ENCODE results near the gene ANKRD9. TPM values are rescaled to one million over a fixed set of nuclear protein-coding genes. Genes with fewer than 3 reads are reported as not detected.

ANKRD9 gene
- total RNA-seq, 1 experiment from 2014 or later: 23.6 TPM

GRCh38 chr14:102479107-102479506 lies 30.5 kb downstream of the ANKRD9 start:
- no peak for DNase-seq (ENCODE audit: low spot score)

- no peak for DNase-seq (ENCODE audit: low spot score)
These were observed 34.6 kb downstream of the ANKRD9 start for GRCh38 chr14:102474934-102475333.

DNA sequence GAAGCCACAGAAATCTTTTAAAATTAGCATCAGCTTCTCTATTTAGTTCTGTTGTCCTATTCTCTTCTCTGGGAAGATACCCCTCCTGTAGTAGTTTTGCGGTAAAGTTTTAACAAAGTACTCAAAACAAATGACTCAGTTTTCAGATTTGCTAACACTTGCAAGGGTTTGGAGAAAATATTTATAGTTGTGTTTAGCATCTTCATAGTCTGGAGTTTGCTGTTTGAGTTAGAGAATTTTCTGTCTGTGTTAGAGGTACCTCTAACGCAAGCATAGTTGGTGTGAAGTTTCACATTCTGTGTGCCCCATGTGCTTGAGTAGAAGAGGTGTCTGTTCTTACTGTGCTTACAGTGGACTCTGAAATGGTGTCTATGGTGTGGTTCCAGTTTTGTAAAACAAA lies 36.0 kb downstream of the ANKRD9 start:
- DNase-seq (ENCODE audit: low spot score): no peak

- no peak for DNase-seq (ENCODE audit: low spot score)
These were observed 36.8 kb downstream of the ANKRD9 start for GRCh38 chr14:102472791-102473150.

DNA sequence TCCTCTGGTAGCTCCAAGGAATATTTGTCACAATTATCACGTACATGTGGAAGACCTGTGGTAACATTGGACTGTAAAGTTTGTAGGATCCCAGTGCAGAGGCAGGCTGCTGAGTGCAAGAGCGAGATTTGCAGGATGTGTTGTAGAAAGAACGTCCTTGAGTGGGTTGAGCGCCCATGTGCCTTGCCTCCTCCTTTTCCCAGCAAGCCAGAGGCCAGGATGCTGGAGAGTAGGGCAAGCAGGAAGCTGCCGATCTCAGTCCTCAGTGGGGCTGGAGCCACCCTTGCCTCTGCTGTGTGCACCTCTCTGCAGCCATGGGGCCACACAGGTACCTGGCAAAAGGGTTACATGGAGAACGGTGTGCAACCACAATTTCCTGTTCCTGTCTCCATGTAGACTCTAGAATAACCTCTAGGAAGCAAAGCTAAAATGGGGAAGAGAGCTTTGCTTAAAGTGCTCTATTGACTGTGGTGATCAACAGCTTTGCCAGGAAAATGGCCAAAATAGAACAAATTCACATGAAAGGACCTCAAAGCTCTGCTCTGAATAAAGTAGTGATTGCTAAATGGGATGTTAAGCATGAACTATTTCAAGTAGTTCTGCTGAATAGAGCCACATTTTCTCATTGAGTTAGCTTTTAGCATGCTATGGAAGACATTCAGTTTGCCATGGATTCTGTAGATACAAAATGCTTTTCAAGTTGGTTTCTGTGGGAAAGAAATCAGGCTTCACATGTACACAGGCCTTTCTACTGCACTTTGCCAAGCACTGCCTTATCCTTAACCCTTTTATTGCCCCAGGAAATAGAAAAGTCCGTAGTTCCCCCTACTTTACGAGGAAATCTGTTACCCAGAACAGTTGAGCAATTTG lies 37.4 kb downstream of the ANKRD9 start:
- no peak for DNase-seq (ENCODE audit: low spot score)

- DNase-seq (ENCODE audit: low spot score): no peak
These were observed 40.3 kb downstream of the ANKRD9 start for GRCh38 chr14:102469261-102469660.

- DNase-seq (ENCODE audit: low spot score): no peak
These were observed 44.7 kb downstream of the ANKRD9 start for GRCh38 chr14:102464846-102465341.

DNA sequence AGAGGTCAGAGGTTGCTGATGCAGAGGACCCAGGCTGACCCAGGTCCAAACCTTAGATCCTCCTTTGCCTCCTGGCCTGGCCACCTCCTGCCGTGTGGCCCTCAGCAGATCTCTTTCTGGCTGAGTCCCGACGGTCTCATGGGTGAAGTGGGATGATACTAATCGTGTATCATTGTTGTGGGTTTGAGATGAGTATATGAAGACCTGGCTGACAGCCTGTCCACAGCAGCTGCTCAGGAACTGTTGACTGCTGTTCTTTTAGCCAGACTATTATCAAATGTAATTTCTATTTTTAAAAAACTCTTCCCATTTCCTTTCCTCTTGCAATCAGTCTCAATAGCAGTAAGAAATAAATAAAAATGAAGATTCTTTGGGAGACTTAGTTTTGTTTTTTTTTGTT lies 45.6 kb downstream of the ANKRD9 start:
- no peak for DNase-seq (ENCODE audit: low spot score)

DNA sequence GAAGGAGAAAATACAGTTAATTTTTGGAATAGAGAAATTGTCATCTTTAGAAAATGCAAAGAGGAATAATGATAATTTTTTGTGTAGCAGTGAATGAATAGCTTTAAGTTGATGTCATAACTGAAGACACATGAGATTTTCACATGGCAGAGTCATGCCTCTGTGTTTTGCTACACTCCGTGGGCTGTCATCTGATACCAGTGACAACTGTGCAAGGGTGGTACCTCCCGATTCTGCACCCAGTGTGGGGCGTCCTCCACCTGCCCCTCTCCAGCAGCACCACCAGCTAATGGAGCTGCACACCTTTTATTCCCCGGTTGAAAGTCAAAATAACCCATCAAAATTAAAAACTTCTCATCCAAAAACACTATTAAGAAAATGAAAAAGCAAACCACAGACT lies 47.2 kb downstream of the ANKRD9 start:
- DNase-seq (ENCODE audit: low spot score): no peak

DNA sequence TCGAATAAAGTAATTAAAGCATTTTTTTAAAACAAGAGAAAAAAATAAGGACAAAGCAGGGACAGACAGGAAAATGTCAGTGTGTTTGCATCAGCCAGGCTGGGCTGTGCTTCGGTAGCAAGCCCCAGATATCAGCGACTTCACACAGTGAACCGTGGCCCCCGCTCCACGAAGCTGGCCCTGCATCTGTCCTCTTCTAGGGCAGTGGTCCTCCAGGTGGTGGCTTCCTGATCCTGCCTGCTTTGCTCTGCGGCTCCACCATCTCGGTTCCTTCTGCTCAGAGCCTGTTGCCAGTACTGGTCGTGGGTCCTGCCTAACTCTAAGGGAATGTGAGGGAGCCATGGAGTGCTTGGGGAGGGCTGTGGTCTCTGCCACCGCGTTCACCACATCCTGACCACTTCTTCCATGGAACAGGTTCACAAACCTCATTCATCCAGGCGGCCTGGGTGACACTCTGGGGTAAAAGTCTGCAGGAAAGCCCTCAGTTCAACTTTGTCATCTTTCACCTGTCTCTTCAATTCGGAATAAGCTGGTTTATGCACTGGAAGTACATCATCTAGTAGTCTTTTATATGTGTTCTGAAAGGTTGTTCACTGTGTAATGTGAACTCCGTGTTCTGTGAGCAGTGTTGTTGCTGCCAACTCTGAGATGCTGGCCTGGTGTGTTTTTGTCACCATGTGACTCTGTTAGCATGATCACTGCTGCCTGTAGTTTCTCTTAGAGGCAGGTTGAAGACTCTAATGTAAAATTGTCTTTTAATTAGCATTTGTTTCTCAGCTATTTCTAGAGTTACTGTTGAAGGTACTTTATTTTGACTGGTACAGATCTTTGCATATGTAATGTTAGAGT lies 47.9 kb downstream of the ANKRD9 start:
- DNase-seq (ENCODE audit: low spot score): no peak

GRCh38 chr14:102457509-102457908 lies 52.1 kb downstream of the ANKRD9 start:
- DNase-seq (ENCODE audit: low spot score): no peak

GRCh38 chr14:102454711-102455110 lies 54.9 kb downstream of the ANKRD9 start:
- DNase-seq (ENCODE audit: low spot score): no peak

DNA sequence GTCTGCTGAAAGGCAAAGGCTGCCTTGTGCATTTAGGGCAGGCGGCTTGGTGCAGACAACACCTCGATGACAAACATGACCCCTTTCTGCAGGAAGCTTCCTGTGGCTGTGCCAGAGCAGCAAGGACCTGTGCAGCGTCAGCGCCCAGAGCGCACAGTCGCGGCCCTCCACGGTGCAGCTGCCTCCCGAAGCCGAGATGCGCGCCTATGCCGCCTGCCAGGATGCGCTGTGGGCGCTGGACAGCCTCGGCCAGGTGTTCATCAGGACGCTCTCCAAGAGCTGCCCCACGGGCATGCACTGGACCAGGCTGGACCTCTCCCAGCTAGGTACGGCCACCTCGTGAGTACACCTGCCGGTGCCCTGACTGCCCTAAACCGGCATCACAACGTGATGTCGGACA lies 57.3 kb downstream of the ANKRD9 start:
- no peak for DNase-seq (ENCODE audit: low spot score)

Other genes starting within 250 kb of the ANKRD9 start
- 8.4 and 11.6 TPM in 2 replicates for gene MOK, start 204.6 kb downstream of the ANKRD9 start, total RNA-seq (2014; rRNA removed; shearing (Covaris generic))
- gene ZNF839, start 190.0 kb downstream of the ANKRD9 start, total RNA-seq (2014; rRNA removed; shearing (Covaris generic)): 6.8 and 8.5 TPM in 2 replicates
- gene CINP, start 146.9 kb downstream of the ANKRD9 start, total RNA-seq (2014; rRNA removed; shearing (Covaris generic)): 47.4 and 51.2 TPM in 2 replicates
- 2.4 and 7.1 TPM in 2 replicates for gene TECPR2, start 146.8 kb downstream of the ANKRD9 start, total RNA-seq (2014; rRNA removed; shearing (Covaris generic))
- 11.1 and 11.4 TPM in 2 replicates for gene RCOR1, start 82.9 kb upstream of the ANKRD9 start, total RNA-seq (2014; rRNA removed; shearing (Covaris generic))